ENCODE data around the gene CPNE1. TPM values are rescaled to one million over a fixed set of nuclear protein-coding genes. Genes with fewer than 3 reads are reported as not detected.

The CPNE1 gene
- total RNA-seq, 2 donors from 2014 or later = 39.2 to 60.4 TPM

DNA sequence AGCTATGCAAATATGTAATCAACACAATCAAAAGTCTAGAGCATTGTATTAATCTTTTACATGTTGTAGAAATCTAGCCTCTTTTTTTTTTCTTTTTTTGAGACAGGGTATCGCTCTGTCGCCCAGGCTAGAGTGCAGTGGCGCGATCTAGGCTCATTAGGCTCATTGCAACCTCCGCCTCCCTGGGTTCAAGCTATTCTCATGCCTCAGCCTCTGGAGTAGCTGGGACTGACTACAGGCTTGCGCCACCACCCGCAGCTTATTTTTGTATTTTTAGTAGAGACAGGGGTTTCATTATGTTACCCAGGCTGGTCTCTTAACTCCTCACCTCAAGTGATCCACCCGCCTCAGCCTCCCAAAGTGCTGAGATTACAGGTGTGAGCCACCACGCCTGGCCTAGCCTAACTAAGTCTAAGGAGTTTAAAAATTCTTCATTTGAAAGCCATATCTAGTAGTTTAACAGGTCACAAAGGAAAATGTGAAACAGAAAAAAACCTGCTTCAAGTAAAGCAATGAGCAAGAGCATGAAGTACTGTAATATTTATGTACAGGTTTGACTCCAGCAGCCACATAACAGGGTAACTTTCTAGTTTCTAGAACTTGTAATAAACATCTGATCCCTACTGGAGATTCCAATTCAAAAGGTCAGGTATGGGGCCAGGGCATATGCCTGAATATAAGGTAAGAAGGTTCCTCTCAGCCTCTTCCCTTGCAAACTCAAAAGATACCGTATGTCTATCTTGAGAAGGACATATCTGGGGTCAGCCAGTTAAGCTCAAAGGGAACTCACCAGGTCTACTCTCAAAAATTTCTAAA, 4.4 kb downstream of the CPNE1 start:
- no peaks in the 10 kb centered on the region for H3K36me3 ChIP-seq
- TF ChIP-seq, protein P1, sequence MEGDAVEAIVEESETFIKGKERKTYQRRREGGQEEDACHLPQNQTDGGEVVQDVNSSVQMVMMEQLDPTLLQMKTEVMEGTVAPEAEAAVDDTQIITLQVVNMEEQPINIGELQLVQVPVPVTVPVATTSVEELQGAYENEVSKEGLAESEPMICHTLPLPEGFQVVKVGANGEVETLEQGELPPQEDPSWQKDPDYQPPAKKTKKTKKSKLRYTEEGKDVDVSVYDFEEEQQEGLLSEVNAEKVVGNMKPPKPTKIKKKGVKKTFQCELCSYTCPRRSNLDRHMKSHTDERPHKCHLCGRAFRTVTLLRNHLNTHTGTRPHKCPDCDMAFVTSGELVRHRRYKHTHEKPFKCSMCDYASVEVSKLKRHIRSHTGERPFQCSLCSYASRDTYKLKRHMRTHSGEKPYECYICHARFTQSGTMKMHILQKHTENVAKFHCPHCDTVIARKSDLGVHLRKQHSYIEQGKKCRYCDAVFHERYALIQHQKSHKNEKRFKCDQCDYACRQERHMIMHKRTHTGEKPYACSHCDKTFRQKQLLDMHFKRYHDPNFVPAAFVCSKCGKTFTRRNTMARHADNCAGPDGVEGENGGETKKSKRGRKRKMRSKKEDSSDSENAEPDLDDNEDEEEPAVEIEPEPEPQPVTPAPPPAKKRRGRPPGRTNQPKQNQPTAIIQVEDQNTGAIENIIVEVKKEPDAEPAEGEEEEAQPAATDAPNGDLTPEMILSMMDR (IDR thresholded peaks at IDR 0.05) = no peak
- peaks cover 0 to 66% of the 10 kb centered on the region in 2 donors for H3K4me1 ChIP-seq
- no peaks in the 10 kb centered on the region for H3K27me3 ChIP-seq
- DNase-seq (ENCODE audit: low spot score) = no peak
- H3K4me3 ChIP-seq = no peak overlapping the region
- no peaks in the 10 kb centered on the region for H3K9me3 ChIP-seq
- H3K27ac ChIP-seq = no peak overlapping the region

DNA sequence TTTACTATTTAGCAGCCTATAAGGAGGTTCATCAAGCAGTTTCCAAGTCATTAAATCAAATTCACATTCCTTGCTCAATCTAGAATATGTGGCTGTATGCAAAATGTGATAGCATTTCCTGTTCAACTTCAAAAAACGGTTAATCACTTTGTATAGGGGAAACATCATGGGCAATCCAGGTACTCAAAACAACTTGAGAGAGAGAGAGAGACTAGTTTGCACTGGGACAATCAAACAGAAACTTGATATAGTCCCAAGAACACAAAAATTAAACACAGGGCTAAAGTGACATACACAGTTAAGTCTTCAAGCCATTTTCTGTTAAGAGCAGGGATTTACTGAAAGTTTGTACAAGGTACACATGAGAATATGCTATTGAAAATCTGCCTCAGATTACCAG, 7.4 kb downstream of the CPNE1 start:
- H3K4me1 ChIP-seq = peaks cover 0 to 52% of the 10 kb centered on the region in 2 donors
- peaks cover 20% of the 10 kb centered on the region for H3K36me3 ChIP-seq
- no peak overlapping the region for H3K27ac ChIP-seq
- H3K4me3 ChIP-seq = no peak overlapping the region
- no peaks in the 10 kb centered on the region for H3K27me3 ChIP-seq
- no peak for DNase-seq (ENCODE audit: low spot score)
- H3K9me3 ChIP-seq = no peaks in the 10 kb centered on the region
- TF ChIP-seq, protein P1 (IDR thresholded peaks at IDR 0.05) = no peak

DNA sequence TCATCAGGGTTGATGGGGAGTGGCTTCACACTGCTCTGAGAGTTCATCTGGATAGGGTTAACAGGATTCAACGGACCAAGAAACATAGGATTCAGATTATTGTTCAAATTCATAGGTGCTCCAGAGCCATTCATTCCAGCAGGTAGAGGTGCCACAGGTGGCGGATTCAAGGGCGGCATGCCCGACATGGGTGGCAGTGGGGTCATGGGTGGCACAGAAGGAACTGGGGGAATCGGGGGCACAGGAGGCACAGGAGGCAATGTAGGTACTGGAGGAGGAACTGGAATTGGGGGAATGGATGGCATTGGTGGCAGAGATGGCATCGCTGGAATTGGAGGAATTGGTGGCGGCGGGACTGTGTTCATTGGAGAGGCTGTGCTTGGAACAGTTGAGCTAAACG, 10.3 kb downstream of the CPNE1 start:
- TF ChIP-seq, protein P1 (IDR thresholded peaks at IDR 0.05) = no peak
- no peaks in the 10 kb centered on the region for H3K9me3 ChIP-seq
- no peak for DNase-seq (ENCODE audit: low spot score)
- no peaks in the 10 kb centered on the region for H3K27me3 ChIP-seq
- H3K4me1 ChIP-seq = peaks cover 0 to 31% of the 10 kb centered on the region in 2 donors
- H3K36me3 ChIP-seq = peaks cover 20% of the 10 kb centered on the region
- no peak overlapping the region for H3K27ac ChIP-seq
- no peak overlapping the region for H3K4me3 ChIP-seq

DNA sequence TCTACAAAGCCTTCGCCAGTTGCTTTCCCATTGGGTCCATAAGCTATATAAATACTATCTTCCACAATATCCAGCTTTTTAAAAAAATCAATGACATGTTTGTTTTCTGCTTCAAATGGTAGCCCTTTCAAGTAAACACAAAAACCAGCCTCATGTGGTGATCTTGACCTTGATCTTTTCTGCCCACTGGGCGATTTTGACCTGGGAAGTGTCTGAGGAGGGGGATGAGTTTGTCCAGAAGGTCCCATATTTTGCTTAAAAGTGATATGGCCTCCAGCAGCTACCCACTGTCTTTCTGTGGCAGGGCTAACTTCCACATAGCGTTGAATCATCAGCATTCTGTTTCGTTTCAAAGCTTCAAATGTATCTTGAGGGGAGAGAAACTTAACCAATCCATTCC, 10.8 kb downstream of the CPNE1 start:
- Histone ChIP-seq H3K4me3 (no peak overlapping the region), H3K36me3 (peaks cover 20% of the 10 kb centered on the region), H3K27ac (no peak overlapping the region), H3K4me1 (peaks cover 0 to 35% of the 10 kb centered on the region in 2 donors), H3K27me3 (no peaks in the 10 kb centered on the region), H3K9me3 (no peaks in the 10 kb centered on the region)
- DNase-seq (ENCODE audit: low spot score) = no peak
- TF ChIP-seq, protein P1 (IDR thresholded peaks at IDR 0.05) = no peak

DNA sequence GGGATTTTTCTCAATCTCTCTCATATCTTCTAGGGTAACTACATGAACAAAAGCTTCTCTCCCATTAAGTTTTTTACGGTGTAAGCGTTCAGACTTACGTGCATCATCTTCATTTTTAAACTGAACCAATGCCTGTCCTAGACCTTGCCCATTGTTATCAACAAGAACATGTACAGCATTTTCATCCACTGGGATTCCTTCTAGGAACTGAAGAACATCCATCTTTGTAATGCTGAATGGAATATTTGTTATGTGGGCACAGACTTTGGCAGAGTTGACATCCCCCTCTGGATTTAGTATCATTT, 11.3 kb downstream of the CPNE1 start:
- H3K4me3 ChIP-seq = no peak overlapping the region
- TF ChIP-seq, protein P1 (IDR thresholded peaks at IDR 0.05) = no peak
- no peak overlapping the region for H3K27ac ChIP-seq
- H3K9me3 ChIP-seq = no peaks in the 10 kb centered on the region
- DNase-seq (ENCODE audit: low spot score) = no peak
- peaks cover 0 to 36% of the 10 kb centered on the region in 2 donors for H3K4me1 ChIP-seq
- H3K36me3 ChIP-seq = peaks cover 20% of the 10 kb centered on the region
- no peaks in the 10 kb centered on the region for H3K27me3 ChIP-seq

Measured in right atrium auricular region (tissue), 2 donors.